Testis (tissue), 3 donors: Measurements from ENCODE around the gene PPFIBP1. TPM values are rescaled to one million over a fixed set of nuclear protein-coding genes. Genes with fewer than 3 reads are reported as not detected.

Source experiments
- DNase-seq: peaks from one replicate; pipeline ENCODE4 v3.0.0-alpha.2; 2019
- H3K27ac ChIP-seq, 2 donors: fragments of 200-600 bp; sonication (generic); one replicate each; pipeline ENCODE4 v1.5.1; 2019
- H3K27me3 ChIP-seq: fragments of 200-600 bp; sonication (generic); one replicate; pipeline ENCODE4 v1.5.1; 2019
- H3K36me3 ChIP-seq: fragments of 200-600 bp; sonication (generic); one replicate; pipeline ENCODE4 v1.5.1; 2017; ENCODE audit warnings: low read depth; ENCODE audit errors: missing control alignments
- H3K4me1 ChIP-seq: fragments of 200-600 bp; sonication (generic); one replicate; pipeline ENCODE4 v1.5.1; 2019
- H3K4me3 ChIP-seq, 2 donors: fragments of 200-600 bp; sonication (generic); one replicate each; pipeline ENCODE4 v1.5.1; 2017 to 2019
- H3K9me3 ChIP-seq: fragments of 200-600 bp; sonication (generic); one replicate; pipeline ENCODE4 v1.5.1; 2017
- CTCF ChIP-seq, 3 experiments: fragments of 450-650 bp in 2 of 3; fragments of 200-600 bp in 1 of 3; sonication (generic) in 1 of 3; IDR thresholded peaks; one replicate each; pipeline ENCODE4 v1.5.1; 2016 to 2019; ENCODE audit warnings: antibody characterized with exemption in 3 of 3, mild to moderate bottlenecking in 2 of 3, moderate library complexity in 1 of 3
- POLR2A ChIP-seq: fragments of 450-650 bp; IDR thresholded peaks from one replicate; pipeline ENCODE4 v1.6.1; 2017; ENCODE audit warnings: antibody characterized with exemption, mild to moderate bottlenecking, moderate library complexity
- WGBS, 2 donors: methylation state at CpG; one replicate each; pipeline ENCODE4 v1.1.5; 2018; 5-methylcytosine and 5-hydroxymethylcytosine counted together
- intact Hi-C: fragments of 100-400 bp; cut with DNase I; formaldehyde crosslinking; loops from one replicate; pipeline ENCODE4 v1.15.1; 2023; ENCODE audit warnings: low total_unique reads
- polyA plus RNA-seq: library from polyadenylated mRNA; stranded (reverse); fragments of 350-450 nt; fragmentation: Illumina TruSeq; extraction: RNeasy Lipid Tissue Mini Kit (QIAGEN cat#74804); gene quantifications from one replicate; pipeline ENCODE4 v1.2.3, GENCODE V29; 2014; ENCODE audit warnings: low read depth, low replicate concordance; ENCODE audit not compliant: insufficient read depth
- total RNA-seq, 2 donors: library from RNA; depleted of rRNA; stranded (reverse); fragments of >200 nt; gene quantifications; one replicate each; pipeline ENCODE4 v1.2.3, GENCODE V29; 2016

Gene PPFIBP1
- total and polyA plus RNA-seq, 3 donors from 2014 or later, result 33.4 to 87.8 (median 75.3) TPM

- WGBS, 2 donors, result 86 to 90% methylated on average over 5 of the region's 5 CpGs
- intact Hi-C loops, result no loop called here
- peaks cover 10% of the 10 kb centered on the region for H3K4me1 ChIP-seq
- H3K4me3 ChIP-seq, result no peak overlapping the region
- H3K27me3 ChIP-seq, result no peaks in the 10 kb centered on the region
- no peaks in the 10 kb centered on the region for H3K36me3 ChIP-seq
- DNase-seq, result no peak
- TF ChIP-seq POLR2A (no peak), CTCF (IDR thresholded peaks at IDR 0.05) (no peak)
- H3K9me3 ChIP-seq, result no peaks in the 10 kb centered on the region
- H3K27ac ChIP-seq, result no peak overlapping the region
Observed at GRCh38 chr12:27508736-27509431, 15.1 kb upstream of the PPFIBP1 start.

- intact Hi-C loops, result no loop called here
- no peak for DNase-seq
- H3K27ac ChIP-seq, result no peak overlapping the region
Observed at GRCh38 chr12:27511031-27511722, 12.8 kb upstream of the PPFIBP1 start.

GRCh38 chr12:27511723-27512045 lies 12.3 kb upstream of the PPFIBP1 start:
- WGBS, 2 donors, result 58 to 70% methylated on average over 3 of the region's 3 CpGs
- Histone ChIP-seq H3K27me3 (no peaks in the 10 kb centered on the region), H3K36me3 (no peaks in the 10 kb centered on the region), H3K27ac (no peak overlapping the region), H3K9me3 (no peaks in the 10 kb centered on the region), H3K4me1 (peaks cover 10% of the 10 kb centered on the region), H3K4me3 (no peak overlapping the region)
- no peak for DNase-seq
- TF ChIP-seq CTCF (IDR thresholded peaks at IDR 0.05) (no peak), POLR2A (no peak)
- intact Hi-C loops, result no loop called here

More at GRCh38 chr12:27511031-27511722, 12.8 kb upstream of the PPFIBP1 start:
- no peak overlapping the region for H3K4me3 ChIP-seq
- H3K36me3 ChIP-seq, result no peaks in the 10 kb centered on the region
- WGBS, 2 donors, result 59 to 68% methylated on average over 6 of the region's 6 CpGs
- TF ChIP-seq POLR2A (no peak), CTCF (IDR thresholded peaks at IDR 0.05) (no peak)
- no peaks in the 10 kb centered on the region for H3K27me3 ChIP-seq
- H3K4me1 ChIP-seq, result peaks cover 10% of the 10 kb centered on the region
- no peaks in the 10 kb centered on the region for H3K9me3 ChIP-seq

GRCh38 chr12:27513155-27513824 lies 10.7 kb upstream of the PPFIBP1 start:
- intact Hi-C loops, result no loop called here
- WGBS, 2 donors, result 92 to 94% methylated on average over 7 of the region's 7 CpGs
- Histone ChIP-seq H3K27ac (no peak overlapping the region), H3K9me3 (no peaks in the 10 kb centered on the region), H3K36me3 (no peaks in the 10 kb centered on the region), H3K27me3 (no peaks in the 10 kb centered on the region), H3K4me1 (peaks cover 10% of the 10 kb centered on the region), H3K4me3 (no peak overlapping the region)
- TF ChIP-seq CTCF (IDR thresholded peaks at IDR 0.05), result no peak
- no peak for TF ChIP-seq POLR2A
- no peak for DNase-seq
